Mammary epithelial cell (primary cell): ENCODE measurements around the gene TMC4.

Experiments used
- CTCF ChIP-seq, 2 donors: IDR thresholded peaks in 1 of 2; conservative IDR thresholded peaks in 1 of 2; 2 replicates each; pipeline ENCODE4 v1.5.1; 2011 to 2012; ENCODE audit warnings: inconsistent platforms in 2 of 2, low read length in 2 of 2, mild to moderate bottlenecking in 2 of 2, control low read depth in 1 of 2, low read depth in 1 of 2; ENCODE audit not compliant: insufficient read depth in 1 of 2; ENCODE audit errors: extremely low read depth in 1 of 2
- EZH2 ChIP-seq: IDR thresholded peaks from 2 replicates; pipeline ENCODE4 v1.6.1; 2012; ENCODE audit warnings: low read length, inconsistent platforms, borderline replicate concordance

GRCh38 chr19:54206831-54207177, 33.8 kb upstream of the TMC4 start:
- no peak for TF ChIP-seq CTCF (conservative IDR thresholded peaks at IDR 0.05 in 1 of 2, IDR thresholded peaks at IDR 0.05 in 1 of 2; ENCODE audit: extremely low read depth in 1 of 2, insufficient read depth in 1 of 2, low read depth in 1 of 2, low read length in 2 of 2)
- TF ChIP-seq EZH2, result no peak
